Activated CD4-positive, alpha-beta T cell treated with anti-CD3 and anti-CD28 coated beads, Interleukin-2, amount 10 ng/mL, durations not matched to agents 7 days and 5 days (primary cell): ENCODE measurements around the gene TTPAL. TPM values are rescaled to one million over a fixed set of nuclear protein-coding genes. Genes with fewer than 3 reads are reported as not detected.

Experiments
- CTCF ChIA-PET: fragments of 350-600 bp; sonication (Branson Sonifier 250); formaldehyde crosslinking; loops from one replicate; lab custom pipeline; 2021; ENCODE audit warnings: antibody characterized with exemption; lab: Charles Lee
- POLR2A ChIA-PET: fragments of 350-600 bp; sonication (Branson Sonifier 250); formaldehyde crosslinking; loops from one replicate; lab custom pipeline; 2021; ENCODE audit warnings: antibody characterized with exemption; lab: Charles Lee
- DNase-seq: peaks from one replicate; pipeline ENCODE4 v3.0.0-alpha.2; 2020
- H3K27ac Mint-ChIP-seq: one replicate; pipeline ENCODE4 v1.8.0; 2021; ENCODE audit warnings: mild to moderate bottlenecking, moderate library complexity, mixed read lengths
- H3K27me3 Mint-ChIP-seq: one replicate; pipeline ENCODE4 v1.8.0; 2021; ENCODE audit warnings: mixed read lengths
- H3K36me3 Mint-ChIP-seq: one replicate; pipeline ENCODE4 v1.8.0; 2021; ENCODE audit warnings: low read depth, mixed read lengths
- H3K4me1 Mint-ChIP-seq: one replicate; pipeline ENCODE4 v1.8.0; 2021; ENCODE audit warnings: mixed read lengths
- H3K4me3 Mint-ChIP-seq: one replicate; pipeline ENCODE4 v1.8.0; 2021; ENCODE audit warnings: mild to moderate bottlenecking, moderate library complexity, mixed read lengths
- H3K9me3 Mint-ChIP-seq: one replicate; pipeline ENCODE4 v1.8.0; 2021; ENCODE audit warnings: mixed read lengths
- total RNA-seq, 2 experiments: library from RNA; stranded (reverse); gene quantifications; one replicate each; pipeline ENCODE4 v1.2.3, GENCODE V29; 2021

The TTPAL gene
- total RNA-seq, 2 experiments from 2014 or later: 17.1 to 19.5 TPM

- Mint-ChIP-seq H3K9me3 (no peaks in the 10 kb centered on the region), H3K4me1 (no peaks in the 10 kb centered on the region), H3K27ac (no peak overlapping the region), H3K4me3 (no peak overlapping the region), H3K36me3 (no peaks in the 10 kb centered on the region), H3K27me3 (no peaks in the 10 kb centered on the region)
- ChIA-PET CTCF (interaction anchor here (1.2 kb wide), 1 partner anchor 9 kb away, joined by 3 read pairs; no protein-coding TSS in a partner anchor), POLR2A (no interaction called here)
- DNase-seq: no peak
Observed at GRCh38 chr20:44541992-44542391, 66.3 kb downstream of the TTPAL start.

- no peak for DNase-seq
- H3K9me3 Mint-ChIP-seq: no peaks in the 10 kb centered on the region
- no peak overlapping the region for H3K27ac Mint-ChIP-seq
- POLR2A ChIA-PET: no interaction called here
- no peak overlapping the region for H3K4me3 Mint-ChIP-seq
- H3K27me3 Mint-ChIP-seq: no peaks in the 10 kb centered on the region
- H3K4me1 Mint-ChIP-seq: no peaks in the 10 kb centered on the region
- CTCF ChIA-PET: interaction anchor here (1.2 kb wide), 2 partner anchors 8 to 10 kb away, joined by 3 to 5 read pairs; no protein-coding TSS in a partner anchor
- no peaks in the 10 kb centered on the region for H3K36me3 Mint-ChIP-seq
Observed at GRCh38 chr20:44542890-44543289, 67.2 kb downstream of the TTPAL start.

- no peaks in the 10 kb centered on the region for H3K4me1 Mint-ChIP-seq
- DNase-seq: no peak
- no peaks in the 10 kb centered on the region for H3K9me3 Mint-ChIP-seq
- H3K27ac Mint-ChIP-seq: peak overlapping the region; percentile 5
- no peak overlapping the region for H3K4me3 Mint-ChIP-seq
- H3K36me3 Mint-ChIP-seq: no peaks in the 10 kb centered on the region
- POLR2A ChIA-PET: no interaction called here
- no peaks in the 10 kb centered on the region for H3K27me3 Mint-ChIP-seq
- CTCF ChIA-PET: interaction anchor here (1.2 to 1.5 kb wide), 3 partner anchors 9 to 12 kb away, joined by 4 to 5 read pairs (median 4); no protein-coding TSS in a partner anchor
Observed at GRCh38 chr20:44543358-44543757, 67.7 kb downstream of the TTPAL start.

Other genes with a start within 250 kb of the TTPAL start
- gene GDAP1L1, start 228.6 kb upstream of the TTPAL start, total RNA-seq: not detected
- 1 to 10 TPM; 4.8 to 4.9 TPM for gene FITM2, start 164.7 kb upstream of the TTPAL start, total RNA-seq
- not detected for gene R3HDML, start 138.8 kb upstream of the TTPAL start, total RNA-seq
- gene HNF4A, start 120.2 kb upstream of the TTPAL start, total RNA-seq: not detected
- 10 to 100 TPM; 82.2 to 98.4 TPM for gene SERINC3, start 46.2 kb downstream of the TTPAL start, total RNA-seq
- 1 to 10 TPM; 3.3 to 5.1 TPM for gene PKIG, start 106.7 kb downstream of the TTPAL start, total RNA-seq
- gene ADA, start 175.8 kb downstream of the TTPAL start, total RNA-seq: 100 to 1,000 TPM; 103 to 107 TPM
- not detected for gene CCN5, start 239.5 kb downstream of the TTPAL start, total RNA-seq